Measurements from ENCODE around the gene CCDC92. TPM values are rescaled to one million over a fixed set of nuclear protein-coding genes. Genes with fewer than 3 reads are reported as not detected.
"Not testable (repeated sequence)": the region's sequence is repeated elsewhere in the genome, so short reads cannot be mapped to it uniquely, and the experiment has no call there.

Gene CCDC92
- total RNA-seq, 5 donors from 2014 or later (not counting 1 experiment from before 2014, with no cell fraction given), result 22.1 to 44.9 (median 38.7) TPM

DNA sequence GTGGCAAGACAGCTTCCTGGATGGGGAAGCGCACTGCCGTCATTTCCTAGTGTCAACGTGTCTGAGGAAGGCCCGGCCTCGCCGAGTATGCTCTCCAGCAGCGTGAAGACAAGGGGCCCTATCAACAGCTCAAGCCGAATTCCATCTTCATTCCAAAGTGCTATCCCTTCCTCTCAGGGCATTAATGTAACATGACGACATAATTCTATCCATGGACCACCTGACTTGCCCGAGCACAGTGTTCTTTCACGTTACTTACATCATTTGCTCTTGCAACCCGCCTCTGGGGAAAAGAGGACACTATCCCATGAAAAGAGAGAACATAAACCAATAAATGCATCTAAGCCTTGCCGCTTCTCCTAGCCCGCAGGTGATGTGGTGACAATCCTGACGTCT, 22.9 kb downstream of the CCDC92 start:
- no peaks in the 10 kb centered on the region for H3K9me3 Mint-ChIP-seq
- H3K4me3 Mint-ChIP-seq, result no peak overlapping the region
- ATAC-seq (replicated peaks in 1 of 4) (no peak), DNase-seq (no peak)
- Histone ChIP-seq H3K4me3 (ENCODE audit: control insufficient read depth in 1 of 2, extremely low read depth in 1 of 2, low read length in 1 of 2) (no peak overlapping the region), H3K27ac (ENCODE audit: low read length) (no peak overlapping the region), H3K36me3 (ENCODE audit: control insufficient read depth in 2 of 2, extremely low read depth in 1 of 2, insufficient read depth in 1 of 2, low read length in 1 of 2) (peaks cover 0 to 18% of the 10 kb centered on the region in 2 donors), H3K9me3 (no peaks in the 10 kb centered on the region), H3K27me3 (replicated peaks in 1 of 2; ENCODE audit: control insufficient read depth in 2 of 2, extremely low read depth in 1 of 2, insufficient read depth in 2 of 2, low read length in 1 of 2) (no peaks in the 10 kb centered on the region), H3K4me1 (ENCODE audit: control insufficient read depth in 1 of 2, extremely low read depth in 1 of 2, insufficient read depth in 2 of 2, low read length in 2 of 2) (no peaks in the 10 kb centered on the region)
- ChIA-PET CTCF (no interaction called here), POLR2A (no interaction called here)
- H3K27me3 Mint-ChIP-seq, result no peaks in the 10 kb centered on the region
- no peak overlapping the region for H3K27ac Mint-ChIP-seq
- peaks cover 15% of the 10 kb centered on the region for H3K36me3 Mint-ChIP-seq
- peaks cover 0 to 8% (median 5%) of the 10 kb centered on the region in 3 donors for H3K4me1 Mint-ChIP-seq
- WGBS (ENCODE audit: insufficient coverage), result 98% methylated on average over 13 of the region's 15 CpGs

DNA sequence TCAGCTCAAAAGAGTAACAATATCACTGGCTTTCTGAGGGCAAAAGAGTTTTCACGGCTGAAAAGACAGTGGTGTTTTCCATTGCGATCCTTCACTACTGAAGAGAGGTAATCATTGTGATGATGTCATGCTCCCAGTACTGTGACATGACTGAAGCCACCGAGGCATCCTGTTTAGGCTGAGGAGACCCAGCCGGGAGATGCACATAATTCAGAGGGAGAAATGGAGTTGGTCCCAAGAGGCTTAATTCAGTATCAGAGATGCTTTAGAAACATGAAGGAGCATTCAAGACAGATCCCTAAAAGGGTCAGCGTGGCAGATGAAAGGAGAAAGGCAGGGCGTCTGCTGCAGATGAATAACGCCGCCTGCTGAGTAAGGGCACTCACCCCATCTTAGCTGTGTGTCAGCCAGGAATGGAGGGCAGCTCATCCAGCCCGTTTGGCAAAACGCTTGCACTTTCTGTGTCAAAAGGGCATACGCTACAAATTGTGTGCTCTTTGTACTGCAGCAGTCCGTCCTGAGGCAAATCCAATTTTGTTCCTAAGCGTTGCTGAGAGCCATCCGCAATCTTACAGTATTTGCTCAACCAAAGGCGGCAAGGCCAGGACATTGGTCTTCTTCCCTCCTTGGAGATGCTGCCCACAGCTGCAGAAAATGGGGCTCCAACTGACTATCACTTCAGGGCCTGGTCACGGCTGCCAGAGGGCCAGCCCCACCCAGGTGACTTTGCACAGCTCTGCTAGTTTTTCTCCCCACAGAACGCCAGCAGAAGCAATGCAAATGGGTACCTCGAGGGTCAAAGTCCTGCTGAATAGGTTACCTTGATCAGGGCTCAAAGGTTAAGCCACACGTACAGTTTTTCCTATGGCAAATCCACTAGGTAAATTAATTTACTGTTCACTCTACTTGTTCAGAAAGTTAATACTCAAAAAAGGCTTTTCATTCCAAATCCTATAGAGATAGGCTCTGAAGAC, 23.5 kb downstream of the CCDC92 start:
- ATAC-seq (replicated peaks in 1 of 4), result no peak
- DNase-seq, result no peak
- Mint-ChIP-seq H3K27ac (no peak overlapping the region), H3K4me1 (peaks cover 3 to 8% (median 5%) of the 10 kb centered on the region in 3 donors), H3K36me3 (peaks cover 20% of the 10 kb centered on the region), H3K27me3 (no peaks in the 10 kb centered on the region), H3K9me3 (no peaks in the 10 kb centered on the region), H3K4me3 (no peak overlapping the region)
- CTCF ChIA-PET, result no interaction called here
- H3K27me3 ChIP-seq (replicated peaks in 1 of 2; ENCODE audit: control insufficient read depth in 2 of 2, extremely low read depth in 1 of 2, insufficient read depth in 2 of 2, low read length in 1 of 2), result no peaks in the 10 kb centered on the region
- peaks cover 5 to 25% of the 10 kb centered on the region in 2 donors for H3K36me3 ChIP-seq (ENCODE audit: control insufficient read depth in 2 of 2, extremely low read depth in 1 of 2, insufficient read depth in 1 of 2, low read length in 1 of 2)
- H3K4me1 ChIP-seq (ENCODE audit: control insufficient read depth in 1 of 2, extremely low read depth in 1 of 2, insufficient read depth in 2 of 2, low read length in 2 of 2), result no peaks in the 10 kb centered on the region
- no peak overlapping the region for H3K27ac ChIP-seq (ENCODE audit: low read length)
- H3K9me3 ChIP-seq, result no peaks in the 10 kb centered on the region
- 88% methylated on average over 18 of the region's 19 CpGs for WGBS (ENCODE audit: insufficient coverage)
- H3K4me3 ChIP-seq (ENCODE audit: control insufficient read depth in 1 of 2, extremely low read depth in 1 of 2, low read length in 1 of 2), result no peak overlapping the region
- POLR2A ChIA-PET, result no interaction called here

DNA sequence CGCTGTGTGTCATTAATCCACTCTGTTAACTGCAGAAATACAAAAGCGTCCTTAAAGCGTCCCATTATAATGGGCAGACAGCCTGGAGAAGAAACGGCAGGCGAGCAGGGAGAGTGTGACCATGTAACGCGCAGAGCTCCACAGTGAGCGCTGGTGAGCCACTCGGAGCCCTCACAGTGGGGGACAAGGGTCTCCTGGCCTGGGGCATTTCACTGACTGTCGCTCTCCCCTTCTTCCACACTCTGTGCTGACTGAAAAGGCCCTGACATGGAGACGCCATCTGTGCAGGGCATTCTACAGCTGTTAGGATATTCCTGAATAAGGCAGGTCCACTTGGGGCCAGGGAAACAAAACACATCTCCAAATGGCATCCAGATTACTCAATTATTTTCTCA, 24.2 kb downstream of the CCDC92 start:
- H3K27ac Mint-ChIP-seq, result no peak overlapping the region
- peaks cover 23% of the 10 kb centered on the region for H3K36me3 Mint-ChIP-seq
- Histone ChIP-seq H3K9me3 (no peaks in the 10 kb centered on the region), H3K27ac (ENCODE audit: low read length) (no peak overlapping the region), H3K4me3 (ENCODE audit: control insufficient read depth in 1 of 2, extremely low read depth in 1 of 2, low read length in 1 of 2) (no peak overlapping the region), H3K27me3 (replicated peaks in 1 of 2; ENCODE audit: control insufficient read depth in 2 of 2, extremely low read depth in 1 of 2, insufficient read depth in 2 of 2, low read length in 1 of 2) (no peaks in the 10 kb centered on the region), H3K36me3 (ENCODE audit: control insufficient read depth in 2 of 2, extremely low read depth in 1 of 2, insufficient read depth in 1 of 2, low read length in 1 of 2) (peaks cover 6 to 29% of the 10 kb centered on the region in 2 donors), H3K4me1 (ENCODE audit: control insufficient read depth in 1 of 2, extremely low read depth in 1 of 2, insufficient read depth in 2 of 2, low read length in 2 of 2) (no peaks in the 10 kb centered on the region)
- WGBS (ENCODE audit: insufficient coverage), result 97% methylated on average over 8 of the region's 11 CpGs
- H3K9me3 Mint-ChIP-seq, result no peaks in the 10 kb centered on the region
- CTCF ChIA-PET, result no interaction called here
- no peaks in the 10 kb centered on the region for H3K27me3 Mint-ChIP-seq
- H3K4me3 Mint-ChIP-seq, result no peak overlapping the region
- peaks cover 3 to 8% (median 5%) of the 10 kb centered on the region in 3 donors for H3K4me1 Mint-ChIP-seq
- DNase-seq, result no peak
- POLR2A ChIA-PET, result no interaction called here
- ATAC-seq (replicated peaks in 1 of 4), result no peak

DNA sequence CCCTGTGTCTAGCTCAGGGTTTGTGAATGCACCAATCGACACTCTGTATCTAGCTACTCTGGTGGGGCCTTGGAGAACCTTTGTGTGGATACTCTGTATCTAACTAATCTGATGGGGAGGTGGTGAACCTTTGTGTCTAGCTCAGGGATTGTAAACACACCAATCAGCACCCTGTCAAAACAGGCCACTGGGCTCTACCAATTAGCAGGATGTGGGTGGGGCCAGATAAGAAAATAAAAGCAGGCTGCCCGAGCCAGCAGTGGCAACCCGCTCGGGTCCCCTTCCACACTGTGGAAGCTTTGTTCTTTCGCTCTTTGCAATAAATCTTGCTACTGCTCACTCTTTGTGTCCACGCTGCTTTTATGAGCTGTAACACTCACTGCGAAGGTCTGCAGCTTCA, 25.1 kb downstream of the CCDC92 start:
- CTCF ChIA-PET; H3K4me3 Mint-ChIP-seq; H3K9me3 Mint-ChIP-seq; DNase-seq; H3K27me3 ChIP-seq (replicated peaks in 1 of 2; ENCODE audit: control insufficient read depth in 2 of 2, extremely low read depth in 1 of 2, insufficient read depth in 2 of 2, low read length in 1 of 2); H3K4me1 Mint-ChIP-seq; H3K27ac ChIP-seq (ENCODE audit: low read length); POLR2A ChIA-PET; H3K9me3 ChIP-seq; H3K27me3 Mint-ChIP-seq; H3K4me1 ChIP-seq (ENCODE audit: control insufficient read depth in 1 of 2, extremely low read depth in 1 of 2, insufficient read depth in 2 of 2, low read length in 2 of 2); ATAC-seq (replicated peaks in 1 of 4); H3K4me3 ChIP-seq (ENCODE audit: control insufficient read depth in 1 of 2, extremely low read depth in 1 of 2, low read length in 1 of 2): not testable (repeated sequence)
- H3K27ac Mint-ChIP-seq, result peak overlapping the region in 1 of 2 donors; percentile 11
- peaks cover 12 to 36% of the 10 kb centered on the region in 2 donors for H3K36me3 ChIP-seq (ENCODE audit: control insufficient read depth in 2 of 2, extremely low read depth in 1 of 2, insufficient read depth in 1 of 2, low read length in 1 of 2)
- WGBS (ENCODE audit: insufficient coverage), result 100% methylated on average over 3 of the region's 7 CpGs
- H3K36me3 Mint-ChIP-seq, result peaks cover 30% of the 10 kb centered on the region

DNA sequence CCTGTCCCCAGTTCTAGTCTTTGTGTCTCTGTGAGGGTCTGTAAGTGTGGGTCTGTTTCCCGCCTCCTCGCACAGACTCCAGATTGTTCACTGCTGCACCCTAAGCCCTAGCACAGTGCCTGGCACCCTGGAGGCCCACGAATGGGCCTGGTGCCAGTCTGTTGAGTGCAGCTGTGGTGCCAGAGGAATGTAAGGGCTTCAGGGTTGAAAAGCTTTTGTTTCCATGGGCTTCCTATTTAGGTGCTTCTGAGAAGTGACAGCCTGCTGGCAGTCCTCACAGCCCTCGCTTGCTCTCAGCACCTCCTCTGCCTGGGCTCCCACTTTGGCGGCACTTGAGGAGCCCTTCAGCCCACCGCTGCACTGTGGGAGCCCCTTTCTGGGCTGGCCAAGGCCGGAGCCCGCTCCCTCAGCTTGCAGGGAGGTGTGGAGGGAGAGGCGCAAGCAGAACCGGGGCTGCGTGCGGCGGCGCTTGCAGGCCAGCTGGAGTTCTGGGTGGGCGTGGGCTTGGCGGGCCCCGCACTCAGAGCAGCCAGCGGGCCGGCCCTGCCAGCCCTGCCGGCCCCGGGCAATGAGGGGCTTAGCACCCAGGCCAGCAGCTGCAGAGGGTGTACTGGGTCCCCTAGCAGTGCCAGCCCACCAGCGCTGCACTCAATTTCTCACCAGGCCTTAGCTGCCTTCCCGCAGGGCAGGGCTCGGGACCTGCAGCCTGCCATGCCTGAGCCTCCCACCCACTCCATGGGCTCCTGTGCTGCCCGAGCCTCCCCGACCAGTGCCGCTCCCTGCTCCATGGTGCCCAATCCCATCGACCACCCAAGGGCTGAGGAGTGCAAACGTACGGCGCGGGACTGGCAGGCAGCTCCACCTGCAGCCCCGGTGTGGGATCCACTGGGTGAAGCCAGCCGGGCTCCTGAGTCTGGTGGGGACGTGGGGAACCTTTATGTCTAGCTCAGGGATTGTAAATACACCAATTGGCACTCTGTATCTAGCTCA, 25.8 kb downstream of the CCDC92 start:
- ATAC-seq (replicated peaks in 1 of 4); H3K4me3 Mint-ChIP-seq; H3K4me1 ChIP-seq (ENCODE audit: control insufficient read depth in 1 of 2, extremely low read depth in 1 of 2, insufficient read depth in 2 of 2, low read length in 2 of 2); CTCF ChIA-PET; DNase-seq; H3K4me3 ChIP-seq (ENCODE audit: control insufficient read depth in 1 of 2, extremely low read depth in 1 of 2, low read length in 1 of 2); H3K27me3 Mint-ChIP-seq; H3K27ac Mint-ChIP-seq; H3K27me3 ChIP-seq (replicated peaks in 1 of 2; ENCODE audit: control insufficient read depth in 2 of 2, extremely low read depth in 1 of 2, insufficient read depth in 2 of 2, low read length in 1 of 2); H3K4me1 Mint-ChIP-seq; H3K9me3 Mint-ChIP-seq; H3K9me3 ChIP-seq; POLR2A ChIA-PET; H3K27ac ChIP-seq (ENCODE audit: low read length): not testable (repeated sequence)
- H3K36me3 Mint-ChIP-seq, result peaks cover 38% of the 10 kb centered on the region
- 93% methylated on average over 24 of the region's 35 CpGs for WGBS (ENCODE audit: insufficient coverage)
- H3K36me3 ChIP-seq (ENCODE audit: control insufficient read depth in 2 of 2, extremely low read depth in 1 of 2, insufficient read depth in 1 of 2, low read length in 1 of 2), result peaks cover 19 to 43% of the 10 kb centered on the region in 2 donors

DNA sequence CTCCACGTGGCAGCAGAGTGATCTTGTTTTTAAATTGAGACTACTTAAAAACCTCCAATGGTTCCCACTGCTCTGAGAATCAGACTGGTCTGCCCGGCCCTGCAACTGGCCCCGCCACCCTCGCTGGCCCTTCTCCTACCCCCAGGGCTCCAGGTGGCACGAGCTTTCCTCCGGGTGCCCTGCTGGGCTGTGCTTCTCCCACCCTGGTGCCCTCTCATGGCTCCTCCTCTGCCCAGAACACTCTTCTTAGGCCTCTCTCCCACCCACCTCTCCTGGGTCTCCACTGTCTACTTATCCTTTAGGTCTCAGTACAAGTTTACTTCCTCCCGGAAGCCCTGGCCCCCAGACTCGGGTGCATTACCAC, 26.5 kb downstream of the CCDC92 start:
- Histone ChIP-seq H3K4me3 (ENCODE audit: control insufficient read depth in 1 of 2, extremely low read depth in 1 of 2, low read length in 1 of 2) (no peak overlapping the region), H3K4me1 (ENCODE audit: control insufficient read depth in 1 of 2, extremely low read depth in 1 of 2, insufficient read depth in 2 of 2, low read length in 2 of 2) (no peaks in the 10 kb centered on the region), H3K36me3 (ENCODE audit: control insufficient read depth in 2 of 2, extremely low read depth in 1 of 2, insufficient read depth in 1 of 2, low read length in 1 of 2) (peaks cover 24 to 44% of the 10 kb centered on the region in 2 donors), H3K27me3 (replicated peaks in 1 of 2; ENCODE audit: control insufficient read depth in 2 of 2, extremely low read depth in 1 of 2, insufficient read depth in 2 of 2, low read length in 1 of 2) (no peaks in the 10 kb centered on the region), H3K27ac (ENCODE audit: low read length) (no peak overlapping the region), H3K9me3 (no peaks in the 10 kb centered on the region)
- Mint-ChIP-seq H3K4me3 (no peak overlapping the region), H3K9me3 (no peaks in the 10 kb centered on the region), H3K4me1 (peaks cover 3 to 8% (median 5%) of the 10 kb centered on the region in 3 donors), H3K27ac (no peak overlapping the region), H3K36me3 (peaks cover 44% of the 10 kb centered on the region), H3K27me3 (no peaks in the 10 kb centered on the region)
- WGBS (ENCODE audit: insufficient coverage), result 74% methylated on average over 7 of the region's 8 CpGs
- ChIA-PET POLR2A (no interaction called here), CTCF (no interaction called here)
- no peak for DNase-seq
- ATAC-seq (replicated peaks in 1 of 4), result no peak
